Measurements from ENCODE around the gene OR4C16.

The OR4C16 gene, protein sequence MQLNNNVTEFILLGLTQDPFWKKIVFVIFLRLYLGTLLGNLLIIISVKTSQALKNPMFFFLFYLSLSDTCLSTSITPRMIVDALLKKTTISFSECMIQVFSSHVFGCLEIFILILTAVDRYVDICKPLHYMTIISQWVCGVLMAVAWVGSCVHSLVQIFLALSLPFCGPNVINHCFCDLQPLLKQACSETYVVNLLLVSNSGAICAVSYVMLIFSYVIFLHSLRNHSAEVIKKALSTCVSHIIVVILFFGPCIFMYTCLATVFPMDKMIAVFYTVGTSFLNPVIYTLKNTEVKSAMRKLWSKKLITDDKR

GRCh38 chr11:55571828-55572227, at the start of gene OR4C16:
Gene OR4C16 (plus strand): TSS chr11:55572128. CDS start chr11:55572128, 0 bp downstream.
- TF ChIP-seq CTCF (IDR thresholded peaks at IDR 0.05; ENCODE audit: low read depth, low read length): no peak
- no peak within 1 kb of the TSS for H3K4me3 ChIP-seq (ENCODE audit: low read depth, low read length)

DNA sequence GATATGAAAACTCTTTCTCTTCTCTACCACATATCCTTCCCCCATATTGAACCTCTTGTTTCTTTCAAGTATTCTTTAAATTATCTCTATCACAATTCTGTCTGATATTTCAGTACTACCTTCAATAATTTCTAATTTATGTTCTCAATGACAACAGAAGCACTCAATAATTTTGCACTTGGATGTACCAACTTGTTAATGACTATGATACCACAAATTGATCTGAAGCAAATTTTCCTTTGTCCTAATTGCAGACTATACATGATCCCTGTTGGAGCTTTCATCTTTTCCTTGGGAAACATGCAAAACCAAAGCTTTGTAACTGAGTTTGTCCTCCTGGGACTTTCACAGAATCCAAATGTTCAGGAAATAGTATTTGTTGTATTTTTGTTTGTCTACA, 17.8 kb upstream of the OR4C16 start, which contains the start of gene OR4C15:
Gene OR4C15, plus strand, starts transcription at position 301 of the 400 bp plus-strand sequence. Its CDS starts 0 bp downstream, at position 301.
- no peak for TF ChIP-seq CTCF (IDR thresholded peaks at IDR 0.05; ENCODE audit: low read depth, low read length)
- H3K4me3 ChIP-seq (ENCODE audit: low read depth, low read length): no peak within 1 kb of the TSS

DNA sequence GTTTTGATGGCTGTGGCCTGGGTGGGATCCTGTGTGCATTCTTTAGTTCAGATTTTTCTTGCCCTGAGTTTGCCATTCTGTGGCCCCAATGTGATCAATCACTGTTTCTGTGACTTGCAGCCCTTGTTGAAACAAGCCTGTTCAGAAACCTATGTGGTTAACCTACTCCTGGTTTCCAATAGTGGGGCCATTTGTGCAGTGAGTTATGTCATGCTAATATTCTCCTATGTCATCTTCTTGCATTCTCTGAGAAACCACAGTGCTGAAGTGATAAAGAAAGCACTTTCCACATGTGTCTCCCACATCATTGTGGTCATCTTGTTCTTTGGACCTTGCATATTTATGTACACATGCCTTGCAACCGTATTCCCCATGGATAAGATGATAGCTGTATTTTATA, 620 bp downstream of the OR4C16 start:
- no peak overlapping the region for H3K4me3 ChIP-seq (ENCODE audit: low read depth, low read length)
- no peak for TF ChIP-seq CTCF (IDR thresholded peaks at IDR 0.05; ENCODE audit: low read depth, low read length)

DNA sequence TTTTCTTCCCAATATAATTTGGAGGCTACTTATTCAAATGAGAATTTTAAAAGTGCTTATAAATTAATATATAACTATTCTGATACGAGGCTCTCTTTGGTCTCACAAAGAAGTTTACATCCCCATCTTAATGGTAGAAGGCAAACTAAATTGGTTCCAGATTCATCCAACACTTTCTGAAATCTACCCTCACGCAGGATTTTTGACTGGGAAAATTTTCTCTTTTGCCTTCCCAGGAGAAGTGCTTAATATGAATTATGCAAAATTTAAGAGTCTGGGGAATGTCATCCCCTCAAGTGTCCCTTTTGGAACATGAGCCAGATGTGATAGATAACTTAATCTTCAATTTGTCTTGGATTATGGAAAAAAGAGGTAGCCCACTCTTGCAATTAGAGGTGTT, 35.6 kb downstream of the OR4C16 start, which contains the start of gene OR4C11:
Gene OR4C11, minus strand, starts transcription at position 101 of the 400 bp plus-strand sequence. CDS start 3,272 bp downstream, outside the sequence.
- TF ChIP-seq CTCF (IDR thresholded peaks at IDR 0.05; ENCODE audit: low read depth, low read length): no peak
- H3K4me3 ChIP-seq (ENCODE audit: low read depth, low read length): no peak within 1 kb of the TSS

Data from WI38 (cell line).